GM19035 (cell line): Measurements from ENCODE around the gene ETFA.

Source experiments
- ATAC-seq: cut with Tn5 transposase; IDR thresholded peaks from one replicate; pipeline ENCODE4 v1.9.1; 2021; ENCODE audit not compliant: unreplicated experiment

ETFA gene

DNA sequence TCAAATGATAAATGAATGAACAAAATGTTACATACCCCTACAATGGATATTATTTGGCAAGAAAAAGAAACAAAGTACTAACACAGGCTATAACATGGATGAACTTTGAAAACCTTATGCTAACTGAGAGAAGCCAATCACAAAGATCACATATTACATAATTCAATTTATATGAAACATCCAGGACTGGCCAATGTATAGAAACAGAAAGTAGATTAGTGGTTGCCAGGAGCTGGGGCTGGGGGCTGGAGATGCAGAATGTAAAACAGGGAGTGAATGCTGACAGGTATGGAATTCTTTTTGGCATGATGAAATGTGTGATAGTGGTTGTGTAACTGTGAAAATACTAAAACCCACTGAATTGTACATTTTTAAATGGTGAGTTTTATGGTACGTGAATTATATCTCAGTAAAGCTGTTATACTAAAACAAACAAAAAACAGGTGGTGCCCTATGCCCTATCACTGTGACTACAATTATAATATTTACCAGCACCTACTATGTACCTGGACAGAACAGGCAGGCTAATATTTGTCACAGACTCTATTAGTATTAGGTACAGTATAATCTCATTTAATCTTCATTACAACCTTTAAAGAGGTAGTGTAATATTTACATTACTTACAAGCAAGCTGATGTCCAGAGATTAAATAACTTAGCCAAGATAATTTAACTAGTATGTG lies 90.0 kb downstream of the ETFA start:
- ATAC-seq = no peak

DNA sequence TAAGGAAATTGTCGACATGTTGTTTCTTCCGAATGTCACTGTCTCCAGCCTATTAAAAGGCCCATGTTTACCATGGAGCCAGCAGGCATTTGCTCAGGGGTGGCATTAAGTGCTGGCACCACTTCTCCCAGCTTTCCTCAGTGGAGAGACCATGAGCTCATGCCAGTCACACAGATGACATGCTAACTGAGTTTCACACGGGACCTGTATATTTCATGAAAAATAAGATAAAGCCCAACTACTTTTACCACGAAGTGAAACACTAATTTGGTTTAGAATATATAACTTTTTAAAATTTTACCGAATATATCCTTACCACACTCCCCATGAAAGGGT lies 93.4 kb downstream of the ETFA start:
- ATAC-seq = no peak

DNA sequence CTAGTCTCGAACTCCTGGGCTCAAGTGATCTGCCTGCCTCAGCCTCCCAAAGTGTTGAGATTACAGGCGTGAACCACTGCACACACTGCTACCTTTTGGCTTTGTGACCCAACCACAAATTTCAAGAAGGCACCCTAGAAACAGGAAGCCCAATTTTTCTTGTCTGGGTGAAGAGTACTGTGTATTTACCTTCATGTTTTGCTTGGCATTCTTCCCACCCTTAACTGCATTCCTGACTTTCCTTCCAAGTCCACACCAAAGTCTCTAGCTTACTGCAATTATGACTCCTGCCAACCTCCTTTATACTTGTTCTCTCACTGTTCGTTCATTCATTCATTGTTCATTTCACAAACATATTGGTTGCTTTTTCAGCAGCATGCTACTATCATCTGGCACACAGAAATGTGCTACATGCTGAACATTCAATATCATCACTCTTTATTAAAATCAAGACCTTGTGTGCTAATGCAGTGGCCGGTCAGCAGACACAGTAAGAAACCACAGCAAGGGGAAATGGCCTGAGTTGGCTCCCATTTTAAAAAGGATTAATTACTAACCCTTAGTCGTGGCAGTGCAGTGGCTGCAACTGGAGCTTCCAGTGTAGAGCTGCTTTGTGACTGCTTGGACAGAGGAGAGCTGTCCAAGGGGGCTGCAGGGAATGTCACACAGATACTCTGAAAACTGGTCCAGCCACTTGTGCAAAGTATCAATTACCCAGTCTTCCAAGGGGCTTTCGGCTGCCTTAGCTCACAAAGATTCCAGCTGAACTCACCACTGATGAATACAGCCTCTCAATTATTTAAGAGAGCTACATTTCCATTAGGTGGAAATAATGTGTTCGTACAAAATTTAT lies 94.0 kb downstream of the ETFA start:
- no peak for ATAC-seq

DNA sequence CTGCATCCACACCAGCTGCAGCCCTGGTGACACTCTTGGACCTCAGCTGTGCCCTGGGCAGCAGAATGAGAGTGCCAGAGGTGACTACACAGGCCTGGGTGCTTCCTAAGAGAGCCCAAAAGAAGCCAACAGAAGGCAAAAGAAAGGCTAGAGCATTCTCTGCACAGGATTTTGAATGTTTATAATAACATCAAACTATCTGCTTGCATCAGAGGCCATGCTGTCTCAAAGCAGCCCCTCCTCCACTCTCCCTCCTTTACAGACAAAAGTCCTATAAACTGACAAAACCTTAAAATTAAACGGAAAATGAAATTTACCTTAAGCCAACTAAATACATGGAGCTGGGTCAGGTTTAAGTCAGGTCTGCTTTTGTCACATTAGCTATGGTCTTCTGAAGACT lies 95.6 kb downstream of the ETFA start:
- no peak for ATAC-seq

DNA sequence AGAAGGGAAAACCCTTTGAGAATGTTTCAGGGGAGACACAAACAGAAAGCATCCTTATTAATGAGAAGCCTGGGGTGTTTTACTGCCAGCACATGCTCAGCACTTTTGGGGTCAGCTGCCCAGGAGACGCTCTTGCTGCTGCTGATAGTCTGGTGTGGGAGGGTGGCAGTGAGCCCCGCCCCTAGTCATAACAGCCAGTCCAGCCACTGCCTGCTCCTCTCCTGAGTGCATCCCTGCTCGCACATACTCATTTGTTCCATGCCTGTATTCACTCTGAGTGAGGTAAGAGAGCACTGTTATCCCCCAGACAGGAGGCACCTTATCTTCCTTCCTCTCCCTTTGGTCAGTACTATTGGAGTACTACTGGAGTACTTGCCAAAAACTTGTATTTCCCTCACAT lies 101.3 kb downstream of the ETFA start:
- no peak for ATAC-seq

DNA sequence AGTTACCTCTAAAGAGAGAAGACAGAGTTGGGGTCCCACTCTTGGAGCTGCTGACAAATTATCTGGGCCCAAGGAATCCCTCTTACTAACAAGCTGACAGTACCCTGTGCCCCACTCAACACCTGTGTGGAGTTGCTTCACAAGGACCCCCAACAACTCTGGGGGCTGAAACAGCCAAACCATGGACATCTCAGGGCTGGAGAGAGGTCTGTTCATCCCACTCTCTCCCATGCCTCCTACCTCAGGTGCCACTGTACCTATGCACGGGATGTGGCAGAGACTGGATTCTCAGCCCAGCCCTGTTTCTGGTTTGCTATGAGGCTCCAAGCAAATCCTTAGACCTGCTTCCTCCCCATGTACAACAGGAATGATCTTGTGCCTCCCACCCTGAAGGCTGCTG lies 101.7 kb downstream of the ETFA start:
- no peak for ATAC-seq

DNA sequence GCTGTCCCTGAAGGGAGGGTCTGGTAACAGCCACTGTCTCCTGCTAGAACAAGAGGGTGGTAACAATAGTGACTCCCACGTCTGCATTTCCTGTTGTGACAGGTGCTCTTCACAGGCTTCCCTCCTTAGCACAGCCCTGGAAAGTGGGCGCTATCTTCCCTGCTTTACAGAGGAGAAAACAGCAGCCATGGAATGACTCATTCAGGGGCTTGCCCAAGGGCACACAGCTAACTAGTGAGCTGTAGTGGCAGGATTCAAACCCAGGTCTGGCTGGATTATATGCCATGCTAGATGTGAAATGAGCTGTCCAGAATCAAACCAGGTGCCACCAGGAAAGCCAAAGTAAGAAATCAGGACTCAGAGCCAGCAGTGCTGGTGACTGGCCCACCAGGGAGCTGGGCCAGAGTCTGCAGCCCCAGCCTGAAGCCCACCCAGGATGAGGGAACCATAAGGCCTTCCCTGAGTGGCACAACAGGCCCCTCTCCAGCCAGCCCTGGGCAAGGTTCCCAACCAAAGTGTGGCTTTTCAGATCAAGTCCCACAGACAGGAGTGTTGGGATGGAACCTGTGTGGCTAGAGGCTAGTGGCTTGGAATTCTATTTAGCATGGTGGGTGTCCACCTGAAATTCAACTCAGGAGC lies 102.4 kb downstream of the ETFA start:
- no peak for ATAC-seq

DNA sequence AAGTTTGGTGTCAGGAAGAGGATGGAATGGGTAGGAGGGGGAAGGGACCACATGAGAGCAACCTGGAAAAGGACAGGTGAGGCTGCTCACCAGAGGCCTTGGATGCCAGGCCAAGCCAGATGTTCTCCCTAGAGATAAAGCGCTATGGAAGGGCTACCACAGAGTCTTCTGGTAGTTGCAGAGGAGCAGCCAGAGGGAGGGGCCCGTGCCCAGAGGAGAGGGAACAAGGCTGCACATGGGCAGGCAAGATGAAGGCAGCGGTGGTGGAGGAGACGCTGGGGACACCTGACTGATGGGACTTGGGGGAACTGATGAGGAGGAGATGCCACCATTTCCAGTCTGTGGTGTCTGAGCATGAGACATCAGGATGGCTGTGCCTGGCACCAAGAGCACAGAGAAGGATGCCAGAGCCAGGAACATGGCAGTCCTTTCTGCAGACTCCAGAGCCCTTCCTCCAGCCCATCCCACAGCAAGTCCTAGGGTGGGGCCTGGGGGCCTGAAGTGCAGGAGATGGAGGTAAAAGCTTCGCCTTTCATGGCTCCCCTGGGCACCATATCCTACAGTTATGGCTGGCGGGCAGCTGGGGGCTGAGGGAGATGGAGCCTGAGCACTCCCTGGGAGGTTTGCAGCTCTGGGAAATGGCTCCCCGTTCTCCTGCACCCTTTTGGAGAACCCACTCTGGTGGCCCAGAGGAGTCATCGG lies 103.0 kb downstream of the ETFA start:
- ATAC-seq = no peak

DNA sequence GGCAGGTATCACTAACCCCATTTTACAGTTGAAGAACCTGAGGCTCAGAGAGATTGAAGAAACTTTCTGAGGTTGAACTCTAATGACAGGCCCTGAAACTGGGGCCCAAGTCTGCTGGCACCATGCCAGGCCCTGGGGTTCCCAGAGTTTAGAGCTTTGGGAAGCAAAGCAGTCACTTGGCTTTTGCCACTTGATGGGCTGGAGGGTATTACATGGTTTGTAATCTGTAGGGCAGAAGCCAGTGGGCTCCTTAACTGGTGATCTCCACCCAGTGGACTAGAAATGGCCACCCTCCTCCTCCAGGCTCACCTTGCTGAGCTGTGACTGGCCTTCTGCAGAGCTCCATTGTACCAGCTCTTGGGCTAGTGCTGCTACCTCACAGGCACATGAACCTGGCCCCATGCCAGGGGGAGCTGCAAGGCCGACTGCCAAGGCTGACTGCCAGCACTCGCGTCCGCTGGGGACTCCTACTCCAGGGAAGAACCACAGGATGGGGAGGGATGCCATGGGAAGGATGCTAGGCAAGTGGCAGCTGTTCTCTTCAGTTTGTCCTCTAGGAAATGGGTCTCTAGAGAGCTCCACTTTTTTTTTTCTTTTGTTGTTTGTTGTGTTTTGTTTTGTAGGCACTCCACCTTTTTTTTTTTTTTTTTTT lies 104.8 kb downstream of the ETFA start:
- no peak for ATAC-seq

DNA sequence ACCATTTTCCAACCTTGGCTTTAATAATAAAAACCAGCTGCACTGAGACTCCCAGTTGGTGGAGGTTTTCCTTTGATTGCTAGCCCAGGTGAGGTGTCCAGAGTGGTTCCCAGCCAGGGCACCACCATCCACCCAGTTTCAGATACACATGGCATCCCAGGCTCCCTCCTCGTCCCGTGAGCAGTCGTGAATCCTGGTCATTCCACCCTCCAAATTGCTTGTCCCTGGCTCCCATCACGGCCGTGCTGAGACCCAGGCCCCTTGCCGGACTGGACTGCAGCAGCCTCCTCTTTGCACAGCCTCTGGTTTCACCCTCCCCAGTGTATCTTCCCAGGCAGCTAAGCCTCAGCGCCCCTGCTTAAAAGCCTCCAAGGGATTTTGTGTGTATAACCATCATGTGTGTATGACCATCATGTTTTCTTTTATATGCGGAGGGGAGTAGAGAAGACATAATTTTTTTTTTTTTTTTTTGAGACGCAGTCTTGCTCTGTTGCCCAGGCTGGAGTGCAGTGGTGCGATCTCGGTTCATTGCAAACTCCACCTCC lies 106.3 kb downstream of the ETFA start:
- ATAC-seq = no peak

DNA sequence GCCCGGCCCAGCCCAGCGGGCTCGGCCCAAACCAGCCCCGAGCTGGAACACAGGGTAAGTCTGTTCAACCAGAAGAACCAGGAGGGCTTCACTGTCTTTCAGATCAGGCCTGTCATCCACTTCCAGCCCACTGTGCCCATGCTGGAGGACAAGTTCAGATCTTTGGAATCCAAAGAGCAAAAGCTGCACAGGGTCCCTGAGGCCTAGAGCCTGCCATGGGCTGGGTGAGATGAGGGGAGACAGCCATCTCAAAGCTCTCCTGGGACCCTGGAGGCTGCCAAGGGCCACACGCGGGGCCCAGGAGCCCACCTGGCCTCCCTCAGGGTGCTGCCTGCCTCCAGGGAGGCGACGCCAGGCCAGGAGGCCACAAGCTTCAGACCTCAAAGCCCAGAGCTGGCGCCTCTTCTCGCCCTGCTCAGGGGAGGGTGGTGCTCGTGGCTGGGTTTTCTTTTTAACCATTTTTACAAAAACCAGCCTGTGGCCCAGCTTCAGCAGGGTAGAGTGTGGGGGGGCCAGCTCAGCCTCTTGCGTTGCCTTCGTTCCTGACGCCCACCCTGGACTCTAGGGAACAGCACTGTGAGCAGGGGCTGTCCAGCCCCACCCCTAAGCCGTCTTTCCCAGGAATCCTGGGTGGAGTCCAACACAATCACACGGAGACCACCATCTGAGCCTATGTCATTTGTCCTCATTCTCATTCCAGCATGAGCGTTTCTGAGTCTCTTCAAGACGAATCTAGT lies 107.0 kb downstream of the ETFA start:
- no peak for ATAC-seq

DNA sequence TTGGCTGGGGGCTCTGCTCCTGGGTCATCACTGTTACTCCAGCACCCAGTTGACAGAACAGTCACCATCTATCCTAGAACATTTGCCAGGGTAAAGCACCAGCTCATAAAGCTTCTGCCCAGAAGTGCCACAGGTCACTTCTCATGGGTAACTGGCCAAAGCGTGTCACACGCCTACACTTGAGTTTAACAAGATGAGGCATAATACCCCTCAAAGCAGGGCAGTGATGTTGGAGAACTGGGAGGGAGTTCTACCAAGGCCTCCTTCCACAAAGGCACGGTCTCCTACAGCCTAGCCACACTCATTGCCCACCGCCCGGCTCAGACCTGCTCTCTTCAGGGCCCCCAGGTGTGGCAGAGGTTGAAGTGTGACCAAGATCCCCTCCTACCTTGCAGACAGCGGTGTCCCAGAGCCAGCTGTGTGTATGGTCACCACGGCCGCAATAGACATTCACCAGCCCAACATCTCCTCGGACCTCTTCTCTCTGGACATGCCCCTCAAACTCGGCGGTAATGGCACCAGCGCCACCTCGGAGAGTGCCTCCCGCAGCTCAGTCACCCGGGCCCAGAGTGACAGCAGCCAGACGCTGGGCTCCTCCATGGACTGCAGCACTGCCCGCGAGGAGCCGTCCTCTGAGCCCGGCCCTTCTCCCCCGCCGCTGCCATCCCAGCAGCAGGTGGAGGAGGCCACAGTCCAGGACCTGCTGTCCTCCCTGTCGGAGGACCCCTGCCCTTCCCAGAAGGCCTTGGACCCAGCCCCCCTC lies 107.7 kb downstream of the ETFA start:
- no peak for ATAC-seq

DNA sequence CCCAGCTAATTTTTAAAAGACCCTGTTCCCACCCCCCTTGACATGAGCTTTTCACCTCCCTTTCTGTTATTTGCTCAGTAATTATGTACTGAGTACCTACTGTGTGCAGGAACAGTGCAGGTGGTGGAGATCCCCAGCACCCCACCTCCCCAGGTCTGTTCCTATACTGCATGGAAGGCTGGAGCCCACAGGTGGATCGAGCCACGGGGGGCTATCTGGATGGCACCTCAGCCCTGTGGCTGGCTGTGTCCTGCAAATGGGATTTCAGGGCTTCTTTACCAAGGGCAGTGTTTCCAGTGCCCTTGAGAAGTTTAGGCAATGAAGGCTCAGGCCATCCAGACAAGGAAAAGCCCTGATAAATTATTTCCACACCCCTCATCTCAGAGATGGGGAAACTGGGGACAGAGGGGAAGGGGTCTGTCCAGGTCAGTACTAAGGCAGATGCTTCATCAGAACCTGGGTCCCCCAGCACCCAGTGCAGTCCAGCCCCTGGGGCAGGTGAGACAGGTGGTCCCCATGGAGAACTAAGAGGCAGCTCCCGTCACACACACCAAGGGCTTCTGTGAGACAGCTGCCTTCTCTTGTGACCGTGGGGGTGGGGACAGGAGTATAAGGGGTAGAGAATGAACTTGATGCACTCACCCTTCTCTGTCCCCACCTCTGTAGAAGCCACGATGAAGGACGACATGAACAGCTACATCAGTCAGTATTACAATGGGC lies 109.6 kb downstream of the ETFA start:
- no peak for ATAC-seq

DNA sequence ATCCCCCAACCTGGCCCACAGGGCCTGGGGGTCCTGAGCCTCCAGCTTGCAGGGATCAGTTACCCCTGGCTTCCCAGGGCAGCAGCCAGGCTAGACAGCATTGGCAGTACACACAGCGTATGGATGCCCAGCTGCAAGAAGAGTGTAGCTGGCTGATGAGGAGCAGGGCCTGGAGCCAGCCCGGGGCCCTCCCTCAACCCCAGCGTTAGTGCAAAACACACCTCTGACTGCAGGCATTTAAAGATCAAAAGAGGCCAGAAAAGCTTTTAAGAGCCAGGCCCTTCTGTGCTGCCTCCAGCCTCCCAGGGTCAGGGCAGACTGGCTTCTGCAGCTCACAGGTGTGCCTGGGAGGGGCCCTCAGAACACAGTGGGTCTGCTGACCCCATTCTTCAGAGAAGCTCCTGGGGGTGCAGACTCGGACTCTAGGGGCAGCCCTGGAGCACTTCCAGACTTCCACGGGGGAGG lies 110.6 kb downstream of the ETFA start:
- no peak for ATAC-seq

DNA sequence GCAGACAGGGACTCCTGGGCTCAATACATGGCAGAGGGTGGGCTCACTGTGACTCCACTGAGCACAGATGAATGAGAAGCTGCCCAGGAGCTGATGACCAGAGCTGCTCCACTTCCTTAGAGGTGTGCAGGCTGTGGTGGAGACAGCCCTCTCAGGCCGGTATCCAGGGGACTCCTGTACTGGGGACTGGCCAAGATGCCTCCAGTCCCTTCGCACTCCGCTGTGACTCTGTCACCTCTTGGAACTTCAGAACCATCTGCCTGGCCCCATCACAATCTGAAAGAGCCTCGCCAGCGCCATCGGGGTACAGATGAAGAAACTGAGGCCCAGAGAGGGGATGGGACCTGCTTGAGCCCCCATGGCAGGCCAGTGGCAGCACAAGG lies 111.2 kb downstream of the ETFA start:
- ATAC-seq = no peak

DNA sequence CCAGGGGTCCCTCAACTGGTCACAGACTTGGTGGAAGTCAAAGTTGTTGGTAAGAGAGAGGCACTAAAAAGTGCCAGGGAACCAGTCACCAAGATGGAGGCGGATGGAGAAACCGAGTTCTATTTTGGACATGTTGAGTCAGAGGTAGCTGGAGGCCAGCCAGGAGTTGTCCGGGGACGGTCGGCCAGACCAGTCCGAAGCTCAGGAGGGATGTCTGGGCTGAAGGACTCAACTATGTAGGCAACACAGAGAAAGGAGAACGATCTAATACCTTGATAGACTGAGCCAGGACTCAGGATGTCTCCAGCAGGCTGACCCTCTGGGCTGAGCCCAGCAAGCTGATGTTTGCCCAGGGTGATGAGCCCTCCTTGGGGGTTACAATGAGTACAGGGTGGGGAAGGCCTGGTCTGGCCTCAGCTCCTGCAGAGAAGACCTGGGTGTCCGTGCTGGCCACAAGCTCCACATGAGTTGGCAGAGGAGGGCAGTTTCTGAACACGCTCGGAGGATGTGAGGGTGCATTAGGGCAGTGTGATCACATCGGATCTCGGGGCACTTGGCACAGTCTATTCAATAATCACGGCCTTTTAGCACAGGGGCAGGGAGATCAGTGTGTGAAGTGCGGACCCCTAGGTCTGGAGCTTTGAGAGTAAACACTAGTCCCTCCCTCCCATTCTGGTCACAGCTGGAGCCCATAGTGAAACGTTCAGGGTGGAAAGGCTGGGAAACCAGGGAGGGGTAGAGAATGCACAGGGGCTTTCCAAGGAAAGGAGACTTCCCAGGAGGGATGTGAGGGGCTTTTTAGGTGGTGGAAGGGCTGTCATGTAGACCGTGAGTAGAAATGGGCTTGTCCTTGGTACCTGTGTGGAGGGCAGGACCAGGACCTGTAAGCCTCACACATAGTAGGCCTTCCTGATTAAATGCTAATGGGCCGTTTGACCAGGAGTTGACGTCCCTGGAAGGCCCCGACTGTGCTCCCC lies 111.9 kb downstream of the ETFA start:
- no peak for ATAC-seq

DNA sequence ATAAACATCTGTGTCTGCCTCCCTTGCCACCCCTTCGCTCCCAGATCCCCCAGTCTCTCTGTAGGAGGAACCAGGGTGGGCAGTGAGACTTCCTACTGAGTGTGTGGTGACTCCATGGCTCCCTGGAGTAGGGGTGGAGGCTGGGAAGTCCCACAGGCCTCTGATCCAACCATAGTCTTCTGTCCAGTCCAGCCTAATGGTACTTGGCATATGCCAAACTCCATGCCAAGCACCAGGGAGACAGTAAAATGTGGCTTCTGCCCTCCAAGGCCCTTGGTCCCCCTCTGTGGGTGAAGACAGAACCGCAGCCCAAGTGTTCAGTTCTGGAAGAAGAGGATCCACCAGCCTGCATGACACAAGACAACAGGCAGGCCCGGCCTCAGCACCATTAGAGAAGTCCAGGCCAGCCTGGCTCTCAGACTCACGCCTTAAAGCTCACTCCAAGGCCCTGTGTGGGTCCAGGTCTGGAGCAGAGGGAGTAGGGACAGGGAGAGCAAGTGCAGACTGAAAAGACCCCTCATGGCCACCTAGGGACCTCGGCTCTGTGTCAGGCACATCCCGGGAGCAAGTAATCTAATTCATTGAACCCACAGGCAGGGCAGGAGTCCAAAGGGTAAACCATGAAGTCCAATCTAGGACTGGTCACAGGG lies 112.7 kb downstream of the ETFA start:
- no peak for ATAC-seq
